Cardiac muscle cell (in vitro differentiated cells and primary cell): ENCODE measurements around the gene MRM2. TPM values are rescaled to one million over a fixed set of nuclear protein-coding genes. Genes with fewer than 3 reads are reported as not detected.

Experiments
- DNase-seq, 2 donors: peaks; one replicate each; pipeline versions ENCODE4 v3.0.0 to v3.0.0-alpha.2; 2010 to 2017; ENCODE audit warnings: low read depth in 1 of 2, low spot score in 1 of 2
- H3K27ac ChIP-seq: fragments of 200-600 bp; sonication (generic); 2 replicates; pipeline ENCODE4 v1.5.1; 2016
- H3K27me3 ChIP-seq: fragments of 200-600 bp; sonication (generic); 2 replicates; pipeline ENCODE4 v1.6.0; 2016; ENCODE audit warnings: control low read depth
- H3K36me3 ChIP-seq: fragments of 200-600 bp; sonication (generic); 2 replicates; pipeline ENCODE4 v1.5.1; 2016; ENCODE audit warnings: control low read depth
- H3K4me1 ChIP-seq: fragments of 200-600 bp; sonication (generic); 2 replicates; pipeline ENCODE4 v1.8.1; 2017; ENCODE audit warnings: low read depth, mild to moderate bottlenecking, mixed run types
- H3K4me3 ChIP-seq: fragments of 200-600 bp; sonication (generic); 2 replicates; pipeline ENCODE4 v1.5.1; 2016; ENCODE audit warnings: mild to moderate bottlenecking
- H3K9me3 ChIP-seq: fragments of 200-600 bp; sonication (generic); 2 replicates; pipeline ENCODE4 v1.5.1; 2017; ENCODE audit warnings: low read depth, mild to moderate bottlenecking, control low read depth
- polyA plus RNA-seq: library from polyadenylated mRNA; unstranded; fragments of >200 nt; fragmentation: Nextera tagmentation; extraction: Ambion mirVana; gene quantifications from 2 replicates; pipeline ENCODE4 v1.2.1, GENCODE V29; 2016
- total RNA-seq: library from RNA; depleted of rRNA; stranded (reverse); fragments of >200 nt; gene quantifications from 2 replicates; pipeline ENCODE4 v1.2.3, GENCODE V29; 2016
- TF ChIP-seq, protein P1 (sequence below): IDR thresholded peaks from 2 replicates; pipeline ENCODE4 v1.5.1; 2012; ENCODE audit warnings: low read depth, mild to moderate bottlenecking, low read length

MRM2 gene
- total and polyA plus RNA-seq, 2 experiments from 2014 or later: 24.2 to 53.5 TPM

DNA sequence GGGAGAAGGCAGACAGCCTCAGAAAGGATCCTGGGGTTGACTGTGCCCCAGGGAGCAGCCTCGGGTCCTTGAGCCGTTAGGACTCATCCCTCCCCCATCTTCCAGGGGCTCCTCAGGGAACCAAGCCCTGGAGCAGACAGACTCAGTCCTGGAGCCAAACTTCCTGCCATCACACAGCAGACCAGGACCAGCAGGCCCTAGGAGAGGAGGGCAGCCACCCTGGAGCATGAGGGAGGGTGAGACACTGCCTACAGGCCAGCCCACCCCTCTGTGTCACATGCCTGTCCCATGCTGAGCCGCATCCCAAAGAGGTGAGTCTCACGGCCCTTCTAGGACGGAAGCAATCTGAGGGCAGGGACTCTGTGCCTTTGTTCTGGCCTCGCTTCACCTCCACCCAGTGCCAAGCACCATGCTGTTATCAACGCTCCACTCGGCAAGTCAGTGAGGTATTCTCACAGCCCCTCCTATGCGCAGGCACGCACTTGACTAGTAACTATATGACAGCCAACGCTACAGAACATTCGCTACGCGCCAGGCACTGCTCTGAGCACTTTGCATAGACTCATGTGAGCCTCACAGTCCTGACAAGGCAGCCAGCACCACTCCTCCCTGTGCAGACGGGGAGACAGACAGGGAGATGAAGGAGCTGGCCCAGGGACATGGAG is 28.3 kb downstream of the MRM2 start:
- Histone ChIP-seq H3K27ac (no peak overlapping the region), H3K4me1 (no peaks in the 10 kb centered on the region), H3K36me3 (peaks cover 6% of the 10 kb centered on the region), H3K27me3 (no peaks in the 10 kb centered on the region), H3K9me3 (no peaks in the 10 kb centered on the region), H3K4me3 (no peak overlapping the region)
- TF ChIP-seq, protein P1, sequence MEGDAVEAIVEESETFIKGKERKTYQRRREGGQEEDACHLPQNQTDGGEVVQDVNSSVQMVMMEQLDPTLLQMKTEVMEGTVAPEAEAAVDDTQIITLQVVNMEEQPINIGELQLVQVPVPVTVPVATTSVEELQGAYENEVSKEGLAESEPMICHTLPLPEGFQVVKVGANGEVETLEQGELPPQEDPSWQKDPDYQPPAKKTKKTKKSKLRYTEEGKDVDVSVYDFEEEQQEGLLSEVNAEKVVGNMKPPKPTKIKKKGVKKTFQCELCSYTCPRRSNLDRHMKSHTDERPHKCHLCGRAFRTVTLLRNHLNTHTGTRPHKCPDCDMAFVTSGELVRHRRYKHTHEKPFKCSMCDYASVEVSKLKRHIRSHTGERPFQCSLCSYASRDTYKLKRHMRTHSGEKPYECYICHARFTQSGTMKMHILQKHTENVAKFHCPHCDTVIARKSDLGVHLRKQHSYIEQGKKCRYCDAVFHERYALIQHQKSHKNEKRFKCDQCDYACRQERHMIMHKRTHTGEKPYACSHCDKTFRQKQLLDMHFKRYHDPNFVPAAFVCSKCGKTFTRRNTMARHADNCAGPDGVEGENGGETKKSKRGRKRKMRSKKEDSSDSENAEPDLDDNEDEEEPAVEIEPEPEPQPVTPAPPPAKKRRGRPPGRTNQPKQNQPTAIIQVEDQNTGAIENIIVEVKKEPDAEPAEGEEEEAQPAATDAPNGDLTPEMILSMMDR: no peak
- no peak for DNase-seq

- Histone ChIP-seq H3K4me3 (no peak overlapping the region), H3K27ac (no peak overlapping the region), H3K36me3 (peaks cover 6% of the 10 kb centered on the region), H3K4me1 (no peaks in the 10 kb centered on the region), H3K9me3 (no peaks in the 10 kb centered on the region), H3K27me3 (no peaks in the 10 kb centered on the region)
- TF ChIP-seq, protein P1: no peak
- no peak for DNase-seq
Measured at GRCh38 chr7:2212906-2213305, 29.1 kb downstream of the MRM2 start.

DNA sequence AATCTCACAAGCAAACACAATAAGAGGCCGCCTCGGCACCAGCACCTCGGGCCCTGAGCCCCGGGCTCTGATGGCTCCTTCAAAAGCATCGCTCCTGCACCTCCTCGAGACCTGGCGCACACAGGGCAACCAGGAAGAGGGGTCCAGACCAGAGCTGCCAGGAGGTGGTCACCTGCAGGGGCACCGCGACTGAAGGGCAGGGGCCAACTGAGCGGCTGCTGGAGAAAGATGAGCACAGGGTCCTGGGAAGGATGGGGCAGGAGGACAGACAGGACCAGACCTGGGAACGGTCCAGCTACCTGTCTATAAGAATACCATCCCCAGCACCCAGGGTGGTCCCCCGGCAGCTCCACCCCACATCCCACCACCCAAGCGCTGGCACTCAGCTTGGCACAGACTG is 30.1 kb downstream of the MRM2 start:
- TF ChIP-seq, protein P1: no peak
- Histone ChIP-seq H3K4me1 (peaks cover 9% of the 10 kb centered on the region), H3K27ac (no peak overlapping the region), H3K9me3 (no peaks in the 10 kb centered on the region), H3K27me3 (no peaks in the 10 kb centered on the region), H3K36me3 (peaks cover 6% of the 10 kb centered on the region), H3K4me3 (no peak overlapping the region)
- no peak for DNase-seq

GRCh38 chr7:2211259-2211880 is 30.6 kb downstream of the MRM2 start:
- peaks cover 6% of the 10 kb centered on the region for H3K36me3 ChIP-seq
- H3K9me3 ChIP-seq: no peaks in the 10 kb centered on the region
- H3K27ac ChIP-seq: no peak overlapping the region
- peaks cover 13% of the 10 kb centered on the region for H3K4me1 ChIP-seq
- no peak overlapping the region for H3K4me3 ChIP-seq
- H3K27me3 ChIP-seq: no peaks in the 10 kb centered on the region
- TF ChIP-seq, protein P1: no peak
- DNase-seq: no peak

GRCh38 chr7:2210551-2211258 is 31.3 kb downstream of the MRM2 start:
- Histone ChIP-seq H3K4me3 (no peak overlapping the region), H3K9me3 (no peaks in the 10 kb centered on the region), H3K4me1 (peaks cover 14% of the 10 kb centered on the region), H3K27me3 (no peaks in the 10 kb centered on the region), H3K36me3 (peaks cover 3% of the 10 kb centered on the region), H3K27ac (no peak overlapping the region)
- TF ChIP-seq, protein P1: no peak
- DNase-seq: no peak
